ENCODE measurements around the gene C15orf61. TPM values are rescaled to one million over a fixed set of nuclear protein-coding genes. Genes with fewer than 3 reads are reported as not detected.

C15orf61 gene
- total and polyA plus RNA-seq, 4 donors = 1.4 to 5.6 (median 2.5) TPM

DNA sequence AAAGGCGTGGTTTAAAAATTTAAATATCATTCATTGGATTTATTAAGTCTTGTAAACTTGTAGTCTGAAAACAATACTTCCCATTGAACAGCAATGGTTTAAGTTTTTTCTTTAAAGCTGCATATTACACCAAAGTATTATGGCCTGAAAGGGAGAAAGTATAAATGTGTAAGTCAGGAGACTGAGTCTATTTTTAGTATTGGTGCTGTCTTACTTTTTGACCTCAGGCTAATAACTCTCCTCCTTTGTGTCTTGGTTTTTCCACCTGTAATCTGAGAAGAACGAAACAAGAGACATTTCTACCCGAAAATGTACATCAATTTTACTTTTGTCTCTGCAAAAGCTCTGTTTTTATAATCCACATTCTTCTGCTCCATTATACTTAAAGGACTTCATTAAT lies 7.6 kb downstream of the C15orf61 start (continued):
- TF ChIP-seq, protein P1, sequence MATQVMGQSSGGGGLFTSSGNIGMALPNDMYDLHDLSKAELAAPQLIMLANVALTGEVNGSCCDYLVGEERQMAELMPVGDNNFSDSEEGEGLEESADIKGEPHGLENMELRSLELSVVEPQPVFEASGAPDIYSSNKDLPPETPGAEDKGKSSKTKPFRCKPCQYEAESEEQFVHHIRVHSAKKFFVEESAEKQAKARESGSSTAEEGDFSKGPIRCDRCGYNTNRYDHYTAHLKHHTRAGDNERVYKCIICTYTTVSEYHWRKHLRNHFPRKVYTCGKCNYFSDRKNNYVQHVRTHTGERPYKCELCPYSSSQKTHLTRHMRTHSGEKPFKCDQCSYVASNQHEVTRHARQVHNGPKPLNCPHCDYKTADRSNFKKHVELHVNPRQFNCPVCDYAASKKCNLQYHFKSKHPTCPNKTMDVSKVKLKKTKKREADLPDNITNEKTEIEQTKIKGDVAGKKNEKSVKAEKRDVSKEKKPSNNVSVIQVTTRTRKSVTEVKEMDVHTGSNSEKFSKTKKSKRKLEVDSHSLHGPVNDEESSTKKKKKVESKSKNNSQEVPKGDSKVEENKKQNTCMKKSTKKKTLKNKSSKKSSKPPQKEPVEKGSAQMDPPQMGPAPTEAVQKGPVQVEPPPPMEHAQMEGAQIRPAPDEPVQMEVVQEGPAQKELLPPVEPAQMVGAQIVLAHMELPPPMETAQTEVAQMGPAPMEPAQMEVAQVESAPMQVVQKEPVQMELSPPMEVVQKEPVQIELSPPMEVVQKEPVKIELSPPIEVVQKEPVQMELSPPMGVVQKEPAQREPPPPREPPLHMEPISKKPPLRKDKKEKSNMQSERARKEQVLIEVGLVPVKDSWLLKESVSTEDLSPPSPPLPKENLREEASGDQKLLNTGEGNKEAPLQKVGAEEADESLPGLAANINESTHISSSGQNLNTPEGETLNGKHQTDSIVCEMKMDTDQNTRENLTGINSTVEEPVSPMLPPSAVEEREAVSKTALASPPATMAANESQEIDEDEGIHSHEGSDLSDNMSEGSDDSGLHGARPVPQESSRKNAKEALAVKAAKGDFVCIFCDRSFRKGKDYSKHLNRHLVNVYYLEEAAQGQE (IDR thresholded peaks at IDR 0.05) = no peak
- TF ChIP-seq, protein P2, sequence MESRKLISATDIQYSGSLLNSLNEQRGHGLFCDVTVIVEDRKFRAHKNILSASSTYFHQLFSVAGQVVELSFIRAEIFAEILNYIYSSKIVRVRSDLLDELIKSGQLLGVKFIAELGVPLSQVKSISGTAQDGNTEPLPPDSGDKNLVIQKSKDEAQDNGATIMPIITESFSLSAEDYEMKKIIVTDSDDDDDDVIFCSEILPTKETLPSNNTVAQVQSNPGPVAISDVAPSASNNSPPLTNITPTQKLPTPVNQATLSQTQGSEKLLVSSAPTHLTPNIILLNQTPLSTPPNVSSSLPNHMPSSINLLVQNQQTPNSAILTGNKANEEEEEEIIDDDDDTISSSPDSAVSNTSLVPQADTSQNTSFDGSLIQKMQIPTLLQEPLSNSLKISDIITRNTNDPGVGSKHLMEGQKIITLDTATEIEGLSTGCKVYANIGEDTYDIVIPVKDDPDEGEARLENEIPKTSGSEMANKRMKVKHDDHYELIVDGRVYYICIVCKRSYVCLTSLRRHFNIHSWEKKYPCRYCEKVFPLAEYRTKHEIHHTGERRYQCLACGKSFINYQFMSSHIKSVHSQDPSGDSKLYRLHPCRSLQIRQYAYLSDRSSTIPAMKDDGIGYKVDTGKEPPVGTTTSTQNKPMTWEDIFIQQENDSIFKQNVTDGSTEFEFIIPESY (IDR thresholded peaks at IDR 0.05) = no peak
- TF ChIP-seq GABPA (IDR thresholded peaks at IDR 0.05 in 1 of 2, conservative IDR thresholded peaks at IDR 0.05 in 1 of 2) (no peak), JUND (IDR thresholded peaks at IDR 0.05) (no peak), FOXA2 (IDR thresholded peaks at IDR 0.05) (no peak), FOXA1 (IDR thresholded peaks at IDR 0.05) (no peak)

DNA sequence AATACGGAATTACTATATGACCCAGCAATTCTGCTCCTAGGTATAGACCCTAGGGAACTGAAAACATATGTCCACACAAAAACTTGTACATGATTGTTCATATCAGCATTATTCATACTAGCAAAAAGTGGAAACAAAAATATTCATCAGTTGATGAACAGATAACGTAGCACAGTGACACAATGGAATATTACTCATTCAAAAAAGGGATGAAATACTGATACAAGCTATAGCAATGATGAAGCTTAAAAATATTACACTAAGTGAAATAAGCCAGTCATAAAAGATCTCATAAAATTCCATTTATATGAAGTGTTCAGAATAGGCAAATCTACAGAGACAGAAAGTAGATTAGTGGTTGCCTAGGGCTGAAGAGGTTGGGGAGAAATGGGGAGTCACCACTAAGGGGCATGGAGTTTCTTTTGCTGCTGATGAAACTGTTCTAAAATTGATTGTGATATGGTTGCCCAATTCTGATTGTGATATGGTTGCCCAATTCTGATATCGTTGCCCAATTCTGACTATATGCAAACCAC lies 10.5 kb downstream of the C15orf61 start:
- TF ChIP-seq NR2F2 (IDR thresholded peaks at IDR 0.05) (no peak), RAD21 (IDR thresholded peaks at IDR 0.05) (peak in 1 of 2 donors; percentile 18)
- 69% methylated on average over 3 of the region's 3 CpGs for WGBS
- Histone ChIP-seq H3K4me3 (ENCODE audit: low read depth in 1 of 3, low read length in 3 of 3) (no peak overlapping the region), H3K9me3 (ENCODE audit: control insufficient read depth in 4 of 4, low read length in 3 of 4) (no peaks in the 10 kb centered on the region), H3K4me1 (ENCODE audit: control insufficient read depth in 4 of 4, insufficient read depth in 4 of 4, low read length in 3 of 4) (peaks cover 0 to 2% (median 0%) of the 10 kb centered on the region in 4 donors), H3K27me3 (ENCODE audit: control insufficient read depth in 4 of 4, insufficient read depth in 4 of 4, low read length in 3 of 4) (no peaks in the 10 kb centered on the region), H3K36me3 (ENCODE audit: control insufficient read depth in 4 of 4, insufficient read depth in 3 of 4, low read depth in 1 of 4, low read length in 3 of 4) (peaks cover 0 to 5% (median 2%) of the 10 kb centered on the region in 4 donors), H3K27ac (ENCODE audit: low read depth in 1 of 2, low read length in 2 of 2) (no peak overlapping the region), H3K9ac (ENCODE audit: low read depth in 1 of 2, low read length in 2 of 2) (no peak overlapping the region)
- DNase-seq (ENCODE audit: low spot score) = no peak

DNA sequence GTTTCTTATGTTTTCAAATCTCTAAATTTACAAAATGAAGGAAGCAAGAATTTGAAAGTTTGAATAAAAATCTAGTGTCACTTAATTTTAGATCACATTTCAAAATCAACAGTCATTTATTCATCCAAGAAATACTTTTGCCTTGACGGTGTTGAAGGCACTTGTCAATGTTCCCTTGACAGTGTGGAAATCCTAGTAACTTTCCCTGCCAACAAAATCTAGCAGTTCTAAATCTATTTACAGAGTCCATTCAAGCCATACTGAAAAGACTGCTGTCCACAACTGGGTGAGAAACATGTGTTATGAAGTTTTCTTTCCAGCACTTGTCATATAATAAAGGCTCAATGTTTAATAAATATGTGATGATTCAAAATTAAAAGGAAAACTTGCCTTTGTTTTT lies 12.9 kb downstream of the C15orf61 start:
- H3K36me3 ChIP-seq (ENCODE audit: control insufficient read depth in 4 of 4, insufficient read depth in 3 of 4, low read depth in 1 of 4, low read length in 3 of 4) = peaks cover 0 to 2% (median 0%) of the 10 kb centered on the region in 4 donors
- H3K27ac ChIP-seq (ENCODE audit: low read depth in 1 of 2, low read length in 2 of 2) = no peak overlapping the region
- no peaks in the 10 kb centered on the region for H3K9me3 ChIP-seq (ENCODE audit: control insufficient read depth in 4 of 4, low read length in 3 of 4)
- H3K27me3 ChIP-seq (ENCODE audit: control insufficient read depth in 4 of 4, insufficient read depth in 4 of 4, low read length in 3 of 4) = no peaks in the 10 kb centered on the region
- DNase-seq (ENCODE audit: low spot score) = no peak
- H3K4me3 ChIP-seq (ENCODE audit: low read depth in 1 of 3, low read length in 3 of 3) = no peak overlapping the region
- peaks cover 0 to 2% (median 0%) of the 10 kb centered on the region in 4 donors for H3K4me1 ChIP-seq (ENCODE audit: control insufficient read depth in 4 of 4, insufficient read depth in 4 of 4, low read length in 3 of 4)
- H3K9ac ChIP-seq (ENCODE audit: low read depth in 1 of 2, low read length in 2 of 2) = no peak overlapping the region
- 80% methylated on average over 1 of the region's 1 CpG for WGBS
- TF ChIP-seq RAD21 (IDR thresholded peaks at IDR 0.05) (no peak), EGR1 (IDR thresholded peaks at IDR 0.05; ENCODE audit: low read depth in 2 of 2) (no peak), HNF4A (conservative IDR thresholded peaks at IDR 0.05) (no peak), RXRA (IDR thresholded peaks at IDR 0.05) (no peak), JUND (IDR thresholded peaks at IDR 0.05) (no peak), GABPA (IDR thresholded peaks at IDR 0.05 in 1 of 2, conservative IDR thresholded peaks at IDR 0.05 in 1 of 2) (no peak), HNF4G (IDR thresholded peaks at IDR 0.05) (no peak), FOXA1 (IDR thresholded peaks at IDR 0.05) (no peak), FOXA2 (IDR thresholded peaks at IDR 0.05) (no peak), TAF1 (conservative IDR thresholded peaks at IDR 0.05) (no peak), NR2F2 (IDR thresholded peaks at IDR 0.05) (no peak), YY1 (IDR thresholded peaks at IDR 0.05) (no peak)
- TF ChIP-seq, protein P2 (IDR thresholded peaks at IDR 0.05) = no peak
- TF ChIP-seq, protein P1 (IDR thresholded peaks at IDR 0.05) = no peak
- TF ChIP-seq, protein P3, sequence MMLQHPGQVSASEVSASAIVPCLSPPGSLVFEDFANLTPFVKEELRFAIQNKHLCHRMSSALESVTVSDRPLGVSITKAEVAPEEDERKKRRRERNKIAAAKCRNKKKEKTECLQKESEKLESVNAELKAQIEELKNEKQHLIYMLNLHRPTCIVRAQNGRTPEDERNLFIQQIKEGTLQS (IDR thresholded peaks at IDR 0.05) = no peak
- TF ChIP-seq, protein P4, sequence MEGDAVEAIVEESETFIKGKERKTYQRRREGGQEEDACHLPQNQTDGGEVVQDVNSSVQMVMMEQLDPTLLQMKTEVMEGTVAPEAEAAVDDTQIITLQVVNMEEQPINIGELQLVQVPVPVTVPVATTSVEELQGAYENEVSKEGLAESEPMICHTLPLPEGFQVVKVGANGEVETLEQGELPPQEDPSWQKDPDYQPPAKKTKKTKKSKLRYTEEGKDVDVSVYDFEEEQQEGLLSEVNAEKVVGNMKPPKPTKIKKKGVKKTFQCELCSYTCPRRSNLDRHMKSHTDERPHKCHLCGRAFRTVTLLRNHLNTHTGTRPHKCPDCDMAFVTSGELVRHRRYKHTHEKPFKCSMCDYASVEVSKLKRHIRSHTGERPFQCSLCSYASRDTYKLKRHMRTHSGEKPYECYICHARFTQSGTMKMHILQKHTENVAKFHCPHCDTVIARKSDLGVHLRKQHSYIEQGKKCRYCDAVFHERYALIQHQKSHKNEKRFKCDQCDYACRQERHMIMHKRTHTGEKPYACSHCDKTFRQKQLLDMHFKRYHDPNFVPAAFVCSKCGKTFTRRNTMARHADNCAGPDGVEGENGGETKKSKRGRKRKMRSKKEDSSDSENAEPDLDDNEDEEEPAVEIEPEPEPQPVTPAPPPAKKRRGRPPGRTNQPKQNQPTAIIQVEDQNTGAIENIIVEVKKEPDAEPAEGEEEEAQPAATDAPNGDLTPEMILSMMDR (IDR thresholded peaks at IDR 0.05; ENCODE audit: low read depth, low read length, missing input control) = no peak
